ENCODE measurements around the gene EPS15.
"Not testable (repeated sequence)": the region's sequence is repeated elsewhere in the genome, so short reads cannot be mapped to it uniquely, and the experiment has no call there.

EPS15 gene

GRCh38 chr1:51515982-51516648 lies 3.0 kb downstream of the EPS15 start:
- no peak for DNase-seq (ENCODE audit: low read depth in 2 of 2, low spot score in 1 of 2)

GRCh38 chr1:51515312-51515960 lies 3.6 kb downstream of the EPS15 start:
- no peak for DNase-seq (ENCODE audit: low read depth in 2 of 2, low spot score in 1 of 2)

GRCh38 chr1:51514733-51515132 lies 4.3 kb downstream of the EPS15 start:
- DNase-seq (ENCODE audit: low read depth in 2 of 2, low spot score in 1 of 2) = no peak

- DNase-seq (ENCODE audit: low read depth in 2 of 2, low spot score in 1 of 2) = no peak
These were observed 6.5 kb downstream of the EPS15 start for GRCh38 chr1:51512606-51513005.

- DNase-seq (ENCODE audit: low read depth in 2 of 2, low spot score in 1 of 2) = no peak
These were observed 6.9 kb downstream of the EPS15 start for GRCh38 chr1:51512120-51512519.

GRCh38 chr1:51509773-51510172 lies 9.3 kb downstream of the EPS15 start:
- no peak for DNase-seq (ENCODE audit: low read depth in 2 of 2, low spot score in 1 of 2)

- no peak for DNase-seq (ENCODE audit: low read depth in 2 of 2, low spot score in 1 of 2)
These were observed 12.5 kb downstream of the EPS15 start for GRCh38 chr1:51506537-51506936.

- no peak for DNase-seq (ENCODE audit: low read depth in 2 of 2, low spot score in 1 of 2)
These were observed 14.1 kb downstream of the EPS15 start for GRCh38 chr1:51504806-51505525.

GRCh38 chr1:51501218-51501630 lies 17.8 kb downstream of the EPS15 start:
- not testable (repeated sequence) for DNase-seq (ENCODE audit: low read depth in 2 of 2, low spot score in 1 of 2)

GRCh38 chr1:51499694-51500093 lies 19.4 kb downstream of the EPS15 start:
- no peak for DNase-seq (ENCODE audit: low read depth in 2 of 2, low spot score in 1 of 2)

- no peak for DNase-seq (ENCODE audit: low read depth in 2 of 2, low spot score in 1 of 2)
These were observed 20.1 kb downstream of the EPS15 start for GRCh38 chr1:51498924-51499323.

- no peak for DNase-seq (ENCODE audit: low read depth in 2 of 2, low spot score in 1 of 2)
These were observed 21.7 kb downstream of the EPS15 start for GRCh38 chr1:51497340-51497739.

GRCh38 chr1:51494138-51494830 lies 24.8 kb downstream of the EPS15 start:
- no peak for DNase-seq (ENCODE audit: low read depth in 2 of 2, low spot score in 1 of 2)

- no peak for DNase-seq (ENCODE audit: low read depth in 2 of 2, low spot score in 1 of 2)
These were observed 27.7 kb downstream of the EPS15 start for GRCh38 chr1:51491166-51491981.

GRCh38 chr1:51489472-51489871 lies 29.6 kb downstream of the EPS15 start:
- DNase-seq (ENCODE audit: low read depth in 2 of 2, low spot score in 1 of 2) = no peak

GRCh38 chr1:51488372-51489050 lies 30.6 kb downstream of the EPS15 start:
- no peak for DNase-seq (ENCODE audit: low read depth in 2 of 2, low spot score in 1 of 2)

- no peak for DNase-seq (ENCODE audit: low read depth in 2 of 2, low spot score in 1 of 2)
These were observed 31.4 kb downstream of the EPS15 start for GRCh38 chr1:51487628-51488027.

GRCh38 chr1:51484591-51484990 lies 34.5 kb downstream of the EPS15 start:
- no peak for DNase-seq (ENCODE audit: low read depth in 2 of 2, low spot score in 1 of 2)

GRCh38 chr1:51482881-51483280 lies 36.2 kb downstream of the EPS15 start:
- DNase-seq (ENCODE audit: low read depth in 2 of 2, low spot score in 1 of 2) = no peak

All from stimulated activated CD8-positive, alpha-beta memory T cell treated with anti-CD3 and anti-CD28 coated beads, Interleukin-4, amount 100 ng/mL, for 4 hours (primary cell).